Keratinocyte (primary cell): Measurements from ENCODE around the gene RNF144B. TPM values are rescaled to one million over a fixed set of nuclear protein-coding genes. Genes with fewer than 3 reads are reported as not detected.

ENCODE experiments used
- DNase-seq: peaks from one replicate; pipeline ENCODE4 v3.0.0-alpha.2; 2011; ENCODE audit warnings: low read depth, missing footprints, low spot score
- FAIRE-seq: peaks from 2 replicates; lab custom pipeline; 2011; peaks lifted over from hg19 to GRCh38; lab: Jason Lieb, UNC
- H2AFZ ChIP-seq: 2 replicates; pipeline ENCODE4 v1.6.0; 2012; ENCODE audit warnings: low read length, control low read depth, inconsistent platforms; ENCODE audit not compliant: control insufficient read depth
- H3K27ac ChIP-seq: 2 replicates; pipeline ENCODE4 v1.5.1; 2011; ENCODE audit warnings: low read length; ENCODE audit not compliant: control insufficient read depth, insufficient read depth
- H3K27me3 ChIP-seq: 3 replicates; pipeline ENCODE4 v1.6.0; 2011; ENCODE audit warnings: low read length; ENCODE audit not compliant: control insufficient read depth, insufficient read depth; ENCODE audit errors: extremely low read depth
- H3K36me3 ChIP-seq, 2 experiments: 2 replicates in 1 of 2; 3 replicates in 1 of 2; pipeline ENCODE4 v1.5.1; 2011; ENCODE audit warnings: low read length in 2 of 2, mild to moderate bottlenecking in 1 of 2; ENCODE audit not compliant: control insufficient read depth in 2 of 2, insufficient read depth in 2 of 2; ENCODE audit errors: extremely low read depth in 1 of 2
- H3K4me1 ChIP-seq: 3 replicates; pipeline ENCODE4 v1.5.1; 2011; ENCODE audit warnings: low read length; ENCODE audit not compliant: control insufficient read depth, insufficient read depth; ENCODE audit errors: extremely low read depth
- H3K4me2 ChIP-seq: 3 replicates; pipeline ENCODE4 v1.6.0; 2011; ENCODE audit warnings: low read depth, low read length; ENCODE audit not compliant: control insufficient read depth, insufficient read depth; ENCODE audit errors: extremely low read depth
- H3K4me3 ChIP-seq, 3 experiments: fragments of 200-600 bp in 1 of 3; sonication (generic) in 1 of 3; 2 replicates in 2 of 3; 3 replicates in 1 of 3; pipeline ENCODE4 v1.5.1; 2011 to 2016; ENCODE audit warnings: low read length in 3 of 3, mild to moderate bottlenecking in 3 of 3, control low read depth in 2 of 3, inconsistent platforms in 1 of 3, low read depth in 1 of 3, mixed read lengths in 1 of 3, mixed run types in 1 of 3, moderate library complexity in 1 of 3; ENCODE audit not compliant: control insufficient read depth in 2 of 3, insufficient read depth in 2 of 3; ENCODE audit errors: extremely low read depth in 1 of 3
- H3K79me2 ChIP-seq: 2 replicates; pipeline ENCODE4 v1.6.0; 2012; ENCODE audit warnings: low read length; ENCODE audit not compliant: control insufficient read depth, insufficient read depth
- H3K9ac ChIP-seq: 3 replicates; pipeline ENCODE4 v1.6.0; 2011; ENCODE audit warnings: low read length; ENCODE audit not compliant: control insufficient read depth, insufficient read depth; ENCODE audit errors: extremely low read depth
- H3K9me1 ChIP-seq: 3 replicates; pipeline ENCODE4 v1.6.0; 2011; ENCODE audit warnings: low read length; ENCODE audit not compliant: control insufficient read depth, insufficient read depth; ENCODE audit errors: extremely low read depth
- H3K9me3 ChIP-seq: 2 replicates; pipeline ENCODE4 v1.5.1; 2012; ENCODE audit warnings: low read depth, low read length; ENCODE audit not compliant: control insufficient read depth
- H4K20me1 ChIP-seq: 3 replicates; pipeline ENCODE4 v1.6.0; 2011; ENCODE audit warnings: low read length; ENCODE audit not compliant: control insufficient read depth, insufficient read depth; ENCODE audit errors: extremely low read depth
- CTCF ChIP-seq, 3 experiments: IDR thresholded peaks in 1 of 3; conservative IDR thresholded peaks in 1 of 3; optimal IDR thresholded peaks in 1 of 3; 2 replicates in 2 of 3; 3 replicates in 1 of 3; pipeline versions ENCODE3 to v1.5.1; 2011; ENCODE audit warnings: low read length in 3 of 3, mild to moderate bottlenecking in 3 of 3, moderate library complexity in 2 of 3, control low read depth in 1 of 3, inconsistent platforms in 1 of 3; ENCODE audit not compliant: insufficient read depth in 2 of 3; ENCODE audit errors: extremely low read depth in 1 of 3
- EZH2 ChIP-seq: IDR thresholded peaks from one replicate; pipeline ENCODE4 v1.6.1; 2012; ENCODE audit warnings: inconsistent platforms, mild to moderate bottlenecking, low read length, moderate library complexity
- dilution Hi-C: fragments of 300-500 bp; cut with MboI; formaldehyde crosslinking; loops from one replicate; pipeline ENCODE4 v1.7.0; 2020; ENCODE audit warnings: low sequenced_read_pairs; ENCODE audit not compliant: extremely low pct_ligation_motif_present
- polyA plus RNA-seq, 5 experiments: library from polyadenylated mRNA; depleted of rRNA in 3 of 5; stranded (reverse) in 3 of 5; stranded (forward) in 1 of 5; unstranded in 1 of 5; fragments of >200 nt; gene quantifications; 1 replicate in 1 of 5; 2 replicates in 3 of 5; 3 replicates in 1 of 5; pipeline versions ENCODE4 v1.2.1 to v1.2.3, GENCODE V29; 2011 to 2012; ENCODE audit warnings: missing spikeins in 2 of 5, low read depth in 1 of 5, low replicate concordance in 1 of 5

RNF144B gene
- polyA plus RNA-seq, 1 donor (not counting 4 experiments of a cell fraction or from before 2014, with no cell fraction given), result 9.0 TPM

DNA sequence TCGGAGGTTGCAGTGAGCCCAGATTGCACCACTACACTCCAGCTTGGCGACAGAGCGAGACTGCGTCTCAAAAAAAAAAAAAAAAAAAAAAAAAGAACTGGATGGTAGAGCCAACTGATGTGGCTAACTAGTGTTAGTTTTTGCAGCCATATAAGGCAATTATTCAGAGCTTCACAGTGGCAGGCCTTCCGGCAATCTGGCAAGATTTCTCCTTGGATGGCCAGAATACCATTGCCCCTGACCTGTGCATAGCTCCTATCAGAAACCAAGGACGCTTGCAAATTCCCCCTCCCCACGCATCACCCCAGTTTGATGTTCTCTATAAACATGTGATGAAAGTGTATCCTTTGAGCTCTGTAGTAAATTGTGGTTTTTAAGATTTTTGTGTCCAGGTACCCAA lies 127.0 kb downstream of the RNF144B start:
- H3K27me3 ChIP-seq, result no peaks in the 10 kb centered on the region
- H3K9me1 ChIP-seq, result no peaks in the 10 kb centered on the region
- FAIRE-seq, result no peak

DNA sequence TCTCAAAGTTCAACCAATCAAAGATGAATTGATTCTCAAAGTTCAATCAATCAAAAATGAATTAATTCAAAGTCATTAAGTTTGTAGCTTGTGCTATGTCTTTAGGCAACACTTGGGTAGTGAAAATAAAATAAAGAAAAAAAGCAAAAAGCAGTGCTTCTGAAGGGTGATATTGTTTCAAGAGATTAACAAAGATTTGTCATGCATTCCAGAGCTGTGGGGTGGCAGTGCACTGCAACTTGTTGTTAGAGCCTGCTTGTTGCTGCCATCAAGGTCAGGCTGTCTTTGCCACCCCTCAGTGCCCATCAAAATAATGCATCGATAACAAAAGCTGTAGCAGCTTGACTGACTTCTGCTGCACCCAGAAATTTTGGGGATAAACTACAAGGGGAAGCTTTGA lies 128.6 kb downstream of the RNF144B start:
- Histone ChIP-seq H4K20me1 (no peaks in the 10 kb centered on the region), H3K9ac (no peak overlapping the region), H3K4me3 (no peak overlapping the region), H3K4me2 (no peak overlapping the region), H3K9me1 (no peaks in the 10 kb centered on the region), H3K79me2 (no peaks in the 10 kb centered on the region), H3K9me3 (no peaks in the 10 kb centered on the region), H3K27me3 (no peaks in the 10 kb centered on the region), H3K27ac (no peak overlapping the region), H2AFZ (no peak overlapping the region), H3K36me3 (no peaks in the 10 kb centered on the region), H3K4me1 (no peaks in the 10 kb centered on the region)
- DNase-seq, result no peak
- dilution Hi-C loops, result no loop called here
- FAIRE-seq, result peak; percentile 52
- TF ChIP-seq EZH2 (no peak), CTCF (optimal IDR thresholded peaks at IDR 0.05 in 1 of 3, IDR thresholded peaks at IDR 0.05 in 1 of 3, conservative IDR thresholded peaks at IDR 0.05 in 1 of 3; ENCODE audit: extremely low read depth in 1 of 3, insufficient read depth in 2 of 3, low read length in 3 of 3) (peak in 1 of 3 experiments; percentile 4)

More for the DNA sequence above, 127.0 kb downstream of the RNF144B start:
- DNase-seq, result no peak
- H4K20me1 ChIP-seq, result no peaks in the 10 kb centered on the region
- no peak for TF ChIP-seq CTCF (optimal IDR thresholded peaks at IDR 0.05 in 1 of 3, IDR thresholded peaks at IDR 0.05 in 1 of 3, conservative IDR thresholded peaks at IDR 0.05 in 1 of 3; ENCODE audit: extremely low read depth in 1 of 3, insufficient read depth in 2 of 3, low read length in 3 of 3)
- TF ChIP-seq EZH2, result no peak
- no peak overlapping the region for H3K9ac ChIP-seq
- H3K4me3 ChIP-seq, result no peak overlapping the region
- no peak overlapping the region for H2AFZ ChIP-seq
- no peak overlapping the region for H3K4me2 ChIP-seq
- dilution Hi-C loops, result no loop called here
- no peaks in the 10 kb centered on the region for H3K79me2 ChIP-seq
- H3K36me3 ChIP-seq, result no peaks in the 10 kb centered on the region
- H3K27ac ChIP-seq, result no peak overlapping the region
- H3K9me3 ChIP-seq, result no peaks in the 10 kb centered on the region
- no peaks in the 10 kb centered on the region for H3K4me1 ChIP-seq

Other genes with a start within 250 kb of the RNF144B start
- gene TPMT, start 232.3 kb upstream of the RNF144B start, polyA plus RNA-seq, result 25.1 to 38.6 TPM (median 28.3 TPM) in 3 replicates
- 29.5 to 32.7 TPM (median 30.6 TPM) in 3 replicates for gene KDM1B, start 231.9 kb upstream of the RNF144B start, polyA plus RNA-seq
- 9.3 to 45.0 TPM (median 31.3 TPM) in 3 replicates for gene DEK, start 122.8 kb upstream of the RNF144B start, polyA plus RNA-seq